ENCODE measurements around the gene DNAJC24.

DNAJC24 gene

GRCh38 chr11:31328697-31329096 is 41.0 kb upstream of the DNAJC24 start:
- ChIA-PET CTCF (no interaction called here), POLR2A (no interaction called here)
- no peak for DNase-seq (ENCODE audit: extremely low spot score)
- TF ChIP-seq TARDBP (IDR thresholded peaks at IDR 0.05) (no peak), CTBP1 (IDR thresholded peaks at IDR 0.05; ENCODE audit: borderline replicate concordance) (no peak), L3MBTL2 (conservative IDR thresholded peaks at IDR 0.05) (no peak)

- ChIA-PET POLR2A (no interaction called here), CTCF (interaction anchor here (0.6 kb wide), 1 partner anchor 838 kb away, joined by 6 read pairs; no protein-coding TSS in a partner anchor)
- no peak for DNase-seq (ENCODE audit: extremely low spot score)
- TF ChIP-seq FOXA1 (IDR thresholded peaks at IDR 0.05) (no peak), ELF4 (IDR thresholded peaks at IDR 0.05) (no peak), NFRKB (IDR thresholded peaks at IDR 0.05) (no peak), ARNT (IDR thresholded peaks at IDR 0.05) (no peak), FOXM1 (IDR thresholded peaks at IDR 0.05; ENCODE audit: borderline replicate concordance) (no peak), ZNF384 (IDR thresholded peaks at IDR 0.05) (no peak), TARDBP (IDR thresholded peaks at IDR 0.05) (no peak)
Observed at GRCh38 chr11:31337806-31338205, 31.9 kb upstream of the DNAJC24 start.

- ChIA-PET POLR2A (no interaction called here), CTCF (interaction anchor here (1.2 to 1.5 kb wide), 2 partner anchors 8 to 10 kb away, joined by 3 read pairs; no protein-coding TSS in a partner anchor)
- DNase-seq (ENCODE audit: extremely low spot score) = peak; percentile 47
- TF ChIP-seq ELF4 (IDR thresholded peaks at IDR 0.05) (no peak), FOXM1 (IDR thresholded peaks at IDR 0.05; ENCODE audit: borderline replicate concordance) (no peak), BHLHE40 (IDR thresholded peaks at IDR 0.05; ENCODE audit: borderline replicate concordance) (no peak), SUZ12 (IDR thresholded peaks at IDR 0.05) (no peak), ZNF384 (IDR thresholded peaks at IDR 0.05) (no peak), SP1 (IDR thresholded peaks at IDR 0.05) (no peak), TARDBP (IDR thresholded peaks at IDR 0.05) (no peak), LEF1 (IDR thresholded peaks at IDR 0.05; ENCODE audit: borderline replicate concordance) (no peak)
Observed at GRCh38 chr11:31340903-31341572, 28.6 kb upstream of the DNAJC24 start.

- POLR2A ChIA-PET = no interaction called here
- DNase-seq (ENCODE audit: extremely low spot score) = no peak
- TF ChIP-seq ARNT (IDR thresholded peaks at IDR 0.05) (no peak), NFRKB (IDR thresholded peaks at IDR 0.05) (no peak)
- CTCF ChIA-PET = interaction anchor here (0.8 kb wide), 1 partner anchor 10 kb away, joined by 3 read pairs; no protein-coding TSS in a partner anchor
Observed at GRCh38 chr11:31351168-31351567, 18.5 kb upstream of the DNAJC24 start.

- DNase-seq (ENCODE audit: extremely low spot score) = no peak
- TF ChIP-seq CTBP1 (IDR thresholded peaks at IDR 0.05; ENCODE audit: borderline replicate concordance) (no peak), TARDBP (IDR thresholded peaks at IDR 0.05) (no peak), ARNT (IDR thresholded peaks at IDR 0.05) (no peak), SP1 (IDR thresholded peaks at IDR 0.05) (no peak), FOXM1 (IDR thresholded peaks at IDR 0.05; ENCODE audit: borderline replicate concordance) (no peak), NFRKB (IDR thresholded peaks at IDR 0.05) (no peak)
- CTCF ChIA-PET = no interaction called here
- POLR2A ChIA-PET = no interaction called here
Observed at GRCh38 chr11:31355131-31355530, 14.5 kb upstream of the DNAJC24 start.

GRCh38 chr11:31355817-31356216 is 13.8 kb upstream of the DNAJC24 start:
- no peak for TF ChIP-seq FOXM1 (IDR thresholded peaks at IDR 0.05; ENCODE audit: borderline replicate concordance)
- no peak for TF ChIP-seq FOXA1 (IDR thresholded peaks at IDR 0.05)
- TF ChIP-seq PKNOX1 (IDR thresholded peaks at IDR 0.05) = no peak
- no peak for TF ChIP-seq SUZ12 (IDR thresholded peaks at IDR 0.05)
- TF ChIP-seq FOXK2 (IDR thresholded peaks at IDR 0.05) = no peak
- no peak for TF ChIP-seq LEF1 (IDR thresholded peaks at IDR 0.05; ENCODE audit: borderline replicate concordance)
- ChIA-PET CTCF (no interaction called here), POLR2A (no interaction called here)
- DNase-seq (ENCODE audit: extremely low spot score) = no peak

- ChIA-PET CTCF (no interaction called here), POLR2A (no interaction called here)
- TF ChIP-seq LEF1 (IDR thresholded peaks at IDR 0.05; ENCODE audit: borderline replicate concordance) (no peak), SUZ12 (IDR thresholded peaks at IDR 0.05) (no peak), ELF4 (IDR thresholded peaks at IDR 0.05) (no peak), HDGF (IDR thresholded peaks at IDR 0.05; ENCODE audit: borderline replicate concordance) (no peak), L3MBTL2 (conservative IDR thresholded peaks at IDR 0.05) (no peak), BHLHE40 (IDR thresholded peaks at IDR 0.05; ENCODE audit: borderline replicate concordance) (no peak), NFRKB (IDR thresholded peaks at IDR 0.05) (no peak), FOXA1 (IDR thresholded peaks at IDR 0.05) (no peak), FOXK2 (IDR thresholded peaks at IDR 0.05) (no peak), FOXM1 (IDR thresholded peaks at IDR 0.05; ENCODE audit: borderline replicate concordance) (no peak), SP1 (IDR thresholded peaks at IDR 0.05) (no peak), PKNOX1 (IDR thresholded peaks at IDR 0.05) (no peak), ARNT (IDR thresholded peaks at IDR 0.05) (no peak), TARDBP (IDR thresholded peaks at IDR 0.05) (no peak)
- no peak for DNase-seq (ENCODE audit: extremely low spot score)
Observed at GRCh38 chr11:31361743-31362142, 7.9 kb upstream of the DNAJC24 start.

GRCh38 chr11:31366795-31367194 is 2.9 kb upstream of the DNAJC24 start:
- CTCF ChIA-PET = no interaction called here
- POLR2A ChIA-PET = no interaction called here
- no peak for DNase-seq (ENCODE audit: extremely low spot score)
- TF ChIP-seq L3MBTL2 (conservative IDR thresholded peaks at IDR 0.05) = no peak
- TF ChIP-seq PKNOX1 (IDR thresholded peaks at IDR 0.05) = no peak
- no peak for TF ChIP-seq SP1 (IDR thresholded peaks at IDR 0.05)
- TF ChIP-seq CTBP1 (IDR thresholded peaks at IDR 0.05; ENCODE audit: borderline replicate concordance) = no peak
- no peak for TF ChIP-seq NFRKB (IDR thresholded peaks at IDR 0.05)
- TF ChIP-seq FOXM1 (IDR thresholded peaks at IDR 0.05; ENCODE audit: borderline replicate concordance) = no peak
- no peak for TF ChIP-seq LEF1 (IDR thresholded peaks at IDR 0.05; ENCODE audit: borderline replicate concordance)
- no peak for TF ChIP-seq FOXK2 (IDR thresholded peaks at IDR 0.05)
- no peak for TF ChIP-seq HDGF (IDR thresholded peaks at IDR 0.05; ENCODE audit: borderline replicate concordance)
- TF ChIP-seq ZNF384 (IDR thresholded peaks at IDR 0.05) = no peak
- TF ChIP-seq SUZ12 (IDR thresholded peaks at IDR 0.05) = no peak
- no peak for TF ChIP-seq TARDBP (IDR thresholded peaks at IDR 0.05)
